Stimulated activated CD8-positive, alpha-beta memory T cell treated with anti-CD3 and anti-CD28 coated beads, Interleukin-15, amount 100 ng/mL, for 1 hour (primary cell): ENCODE results near the gene GPX4.

Source experiments
- DNase-seq: peaks from one replicate; pipeline ENCODE4 v3.0.0-alpha.2; 2020; ENCODE audit warnings: low read depth

The GPX4 gene

DNA sequence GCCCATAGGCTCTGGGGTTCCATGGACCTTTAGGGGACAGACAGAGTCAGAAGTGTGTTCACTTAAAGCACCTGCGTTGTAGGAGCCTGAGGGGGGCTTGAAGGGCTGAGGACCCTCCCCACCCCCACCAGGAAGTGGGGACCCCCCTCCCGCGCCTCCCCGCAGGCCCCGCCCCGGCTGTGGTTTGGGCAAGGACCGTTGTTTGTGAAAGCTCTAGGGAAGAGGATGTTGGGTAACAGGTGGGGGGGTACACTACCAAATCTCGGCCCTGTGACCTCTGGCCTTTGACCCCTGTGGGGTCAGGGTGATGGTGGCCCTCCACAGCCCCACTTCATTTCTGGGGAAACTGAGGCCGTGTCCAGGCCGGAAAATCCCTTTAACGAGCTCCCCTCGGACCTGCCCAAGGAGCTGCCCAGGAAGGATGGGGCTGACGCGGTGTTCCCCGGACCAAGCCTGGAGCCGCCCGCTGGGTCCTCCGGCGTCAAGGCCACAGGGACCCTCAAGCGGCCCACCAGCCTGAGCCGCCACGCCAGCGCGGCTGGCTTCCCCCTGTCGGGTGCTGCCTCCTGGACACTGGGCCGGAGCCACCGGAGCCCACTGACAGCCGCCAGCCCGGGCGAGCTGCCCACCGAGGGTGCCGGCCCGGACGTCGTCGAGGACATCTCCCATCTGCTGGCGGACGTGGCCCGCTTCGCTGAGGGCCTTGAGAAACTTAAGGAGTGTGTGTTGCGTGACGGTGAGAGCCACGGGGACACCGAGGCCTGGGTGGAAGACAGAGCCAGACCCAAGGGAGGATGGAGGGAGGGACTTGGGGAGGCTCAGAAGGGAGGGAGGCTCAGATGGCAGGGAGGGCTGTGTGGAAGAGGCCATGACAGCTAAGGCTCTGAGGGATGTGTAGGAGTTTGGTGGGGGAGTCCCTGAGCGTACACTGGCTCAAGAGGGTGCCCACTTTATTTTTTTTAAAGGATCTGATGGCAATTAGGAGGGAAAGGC is 35.5 kb upstream of the GPX4 start:
- no peak for DNase-seq

DNA sequence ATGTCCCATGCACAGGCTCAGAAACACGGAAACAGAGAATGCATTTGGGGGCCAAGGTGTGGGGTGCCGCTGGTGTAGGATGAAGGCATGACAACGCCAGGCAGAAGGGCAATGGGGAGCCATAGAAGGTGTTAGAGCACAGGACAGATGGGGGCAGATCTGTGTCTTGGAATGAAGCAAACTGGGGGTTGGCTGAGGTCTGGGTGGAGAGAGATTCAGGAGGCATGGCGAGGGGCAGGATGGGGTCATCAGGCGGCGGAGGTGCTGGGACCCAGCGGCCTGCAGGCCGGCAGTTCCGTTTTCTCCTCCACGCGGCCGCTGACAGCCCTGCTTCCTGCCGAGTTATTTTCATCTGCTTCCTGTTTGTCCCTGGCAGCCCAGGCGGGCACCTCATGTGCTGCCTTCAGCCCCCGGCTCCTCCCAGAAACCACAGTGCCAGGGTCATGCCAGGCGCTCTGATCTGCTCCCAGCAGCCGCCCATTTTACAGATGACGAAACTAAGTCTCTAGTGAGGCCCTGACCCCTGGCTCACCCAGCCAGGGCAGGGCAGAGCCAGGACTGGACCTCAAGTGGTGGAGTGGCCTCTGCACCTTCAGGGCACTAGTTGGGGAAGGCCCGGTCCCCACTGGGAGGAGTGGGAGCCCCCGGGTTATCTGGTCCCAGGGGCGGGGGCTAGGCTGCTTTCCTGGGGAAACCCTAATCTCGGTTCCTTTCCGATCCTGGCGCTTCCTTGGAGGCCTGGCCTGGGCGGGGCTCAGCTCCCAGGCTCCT is 34.6 kb upstream of the GPX4 start:
- DNase-seq = no peak

DNA sequence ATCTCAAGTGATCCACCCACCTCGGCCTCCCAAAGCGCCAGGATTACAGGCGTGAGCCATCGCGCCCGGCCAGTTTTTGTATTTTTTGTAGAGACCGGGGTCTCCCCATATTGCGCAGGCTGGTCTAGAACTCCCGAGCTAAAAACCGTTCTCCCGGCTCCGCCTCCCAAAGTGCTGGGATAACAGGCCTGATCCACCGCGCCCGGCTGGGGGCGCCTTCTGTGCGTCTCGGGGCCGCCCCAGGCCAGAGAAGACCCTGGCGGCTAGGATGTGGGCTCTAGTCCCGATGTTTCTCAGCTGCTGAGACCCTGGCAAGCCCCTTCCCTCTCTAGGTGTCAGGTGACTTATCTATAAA is 33.2 kb upstream of the GPX4 start:
- no peak for DNase-seq

DNA sequence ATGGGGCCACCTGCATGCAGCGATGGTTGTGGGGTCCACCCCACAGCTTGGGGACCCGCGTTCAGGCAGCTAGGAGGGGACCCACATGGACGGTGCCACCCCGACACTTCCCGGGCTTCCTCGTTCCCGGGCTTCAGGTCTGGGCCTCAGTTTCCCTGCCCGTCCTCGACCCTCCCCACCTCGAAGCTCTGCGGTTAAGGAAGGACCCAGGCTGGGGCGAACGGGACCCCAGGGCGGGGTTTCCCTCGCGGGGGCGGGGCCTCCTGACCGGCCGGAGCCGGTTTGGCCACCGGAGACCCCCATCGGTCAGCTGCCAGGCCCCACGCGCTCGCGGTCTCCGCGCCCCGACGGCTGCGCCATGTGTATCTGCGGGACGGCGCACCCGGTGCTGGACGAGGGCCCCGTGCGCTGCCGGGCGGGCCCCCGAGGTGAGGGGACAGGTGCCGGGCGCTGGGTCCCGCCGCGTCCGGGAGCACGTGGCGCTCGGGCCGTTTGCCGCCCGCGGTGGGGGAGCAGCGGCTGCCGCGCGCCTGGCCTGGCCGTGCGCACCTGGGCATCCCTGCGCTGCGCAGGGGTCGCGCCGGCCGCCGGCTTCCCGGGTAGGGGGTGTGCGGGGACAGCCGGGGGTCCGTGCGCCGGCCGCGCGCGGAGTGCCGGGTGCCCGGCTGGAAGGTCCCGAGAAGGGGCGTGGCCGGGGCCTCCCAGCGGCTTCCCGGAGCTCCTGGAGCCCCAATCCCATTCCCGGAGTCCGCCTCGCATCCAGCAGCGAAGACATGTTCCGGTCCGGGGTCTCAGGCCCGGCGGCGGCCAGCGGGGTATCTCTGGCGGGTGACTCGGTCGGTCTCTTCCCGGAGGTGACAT is 32.6 kb upstream of the GPX4 start:
- no peak for DNase-seq

DNA sequence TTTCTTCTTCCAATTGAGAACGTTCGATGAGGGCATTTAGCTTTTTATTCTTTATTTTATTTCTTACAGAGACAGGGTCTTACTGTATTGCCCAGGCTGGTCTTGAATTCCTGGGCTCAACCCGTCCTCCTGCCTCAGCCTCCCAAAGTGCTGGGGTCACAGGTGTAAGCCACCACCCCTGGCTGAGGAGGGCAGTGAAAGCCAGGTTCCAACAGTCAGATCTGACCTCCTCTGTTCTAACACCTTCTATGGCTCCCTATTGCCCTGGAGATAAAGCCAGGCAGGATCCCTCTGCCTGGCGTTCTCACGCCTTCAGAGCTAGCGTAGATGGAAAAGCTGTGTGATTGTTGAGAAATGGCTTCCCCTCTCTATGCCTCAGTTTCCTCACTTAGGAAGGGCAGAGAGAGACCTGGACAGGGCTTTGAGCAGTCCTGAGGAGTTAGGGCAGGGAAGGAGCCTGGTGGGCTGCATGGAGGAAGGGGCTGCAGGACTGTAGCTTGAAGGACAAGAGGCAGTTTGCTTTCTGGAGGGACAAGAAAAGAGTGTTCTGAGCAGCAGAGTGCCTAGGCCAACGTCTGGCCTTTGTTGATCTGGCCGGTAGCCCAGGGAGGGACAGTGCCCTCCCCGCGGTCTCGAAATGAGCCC is 31.3 kb upstream of the GPX4 start:
- no peak for DNase-seq

DNA sequence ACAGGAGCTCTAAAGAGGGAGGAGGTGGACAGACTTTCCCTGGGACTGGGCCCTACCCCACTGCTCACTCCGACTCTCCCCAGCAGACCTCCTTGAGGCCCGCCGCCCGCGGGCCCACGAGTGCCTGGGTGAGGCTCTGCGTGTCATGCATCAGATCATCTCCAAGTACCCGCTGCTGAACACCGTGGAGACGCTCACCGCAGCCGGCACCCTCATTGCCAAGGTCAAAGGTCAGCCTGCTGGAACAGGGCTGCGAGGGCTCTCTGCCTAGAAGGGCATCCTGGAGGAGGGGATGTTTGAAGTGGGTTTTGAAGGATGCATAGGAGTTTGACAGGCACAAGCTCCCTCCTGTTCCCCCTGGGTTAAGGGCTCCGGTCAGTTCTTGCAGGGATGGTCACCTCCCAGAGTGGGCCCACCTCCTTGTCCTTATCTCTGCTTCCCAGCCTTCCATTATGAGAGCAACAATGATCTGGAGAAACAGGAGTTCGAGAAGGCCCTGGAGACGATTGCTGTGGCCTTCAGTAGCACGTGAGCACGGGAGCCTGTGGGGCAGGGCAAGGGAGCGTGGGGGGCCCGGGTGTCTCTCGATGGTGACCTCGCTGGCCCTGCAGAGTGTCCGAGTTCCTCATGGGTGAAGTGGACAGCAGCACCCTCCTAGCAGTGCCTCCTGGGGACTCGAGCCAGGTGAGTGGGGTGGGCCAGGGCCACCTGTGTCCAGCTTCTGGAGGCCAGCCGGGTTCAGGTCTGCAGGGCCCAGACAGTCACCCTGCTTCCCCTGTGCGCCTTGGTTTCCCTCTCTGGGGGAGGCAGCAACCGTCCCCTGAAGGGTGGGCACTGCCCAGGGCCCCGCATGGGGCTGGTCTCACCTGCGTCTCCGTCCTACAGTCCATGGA is 30.5 kb upstream of the GPX4 start:
- DNase-seq = no peak

DNA sequence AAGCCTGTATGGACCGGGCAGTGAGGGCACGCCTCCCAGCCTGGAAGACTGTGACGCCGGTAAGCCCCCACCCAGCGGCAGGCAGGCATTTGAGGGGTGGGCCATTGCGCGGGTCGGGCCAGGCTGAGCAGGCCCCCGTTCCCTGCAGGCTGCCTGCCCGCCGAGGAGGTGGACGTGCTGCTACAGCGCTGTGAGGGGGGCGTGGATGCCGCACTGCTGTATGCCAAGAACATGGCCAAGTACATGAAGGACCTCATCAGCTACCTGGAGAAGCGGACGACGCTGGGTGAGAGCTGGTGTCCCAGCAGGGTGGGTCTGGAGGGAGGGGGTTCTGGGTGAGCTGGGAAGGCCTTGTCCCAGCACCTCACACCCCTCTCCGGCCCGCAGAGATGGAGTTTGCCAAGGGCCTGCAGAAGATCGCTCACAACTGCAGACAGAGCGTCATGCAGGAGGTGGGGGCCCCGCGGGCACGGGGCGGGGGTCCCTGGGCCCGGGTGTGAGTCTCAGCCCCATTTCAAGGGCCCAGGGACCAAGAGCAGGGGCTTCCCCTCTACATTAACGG is 29.8 kb upstream of the GPX4 start:
- DNase-seq = no peak

DNA sequence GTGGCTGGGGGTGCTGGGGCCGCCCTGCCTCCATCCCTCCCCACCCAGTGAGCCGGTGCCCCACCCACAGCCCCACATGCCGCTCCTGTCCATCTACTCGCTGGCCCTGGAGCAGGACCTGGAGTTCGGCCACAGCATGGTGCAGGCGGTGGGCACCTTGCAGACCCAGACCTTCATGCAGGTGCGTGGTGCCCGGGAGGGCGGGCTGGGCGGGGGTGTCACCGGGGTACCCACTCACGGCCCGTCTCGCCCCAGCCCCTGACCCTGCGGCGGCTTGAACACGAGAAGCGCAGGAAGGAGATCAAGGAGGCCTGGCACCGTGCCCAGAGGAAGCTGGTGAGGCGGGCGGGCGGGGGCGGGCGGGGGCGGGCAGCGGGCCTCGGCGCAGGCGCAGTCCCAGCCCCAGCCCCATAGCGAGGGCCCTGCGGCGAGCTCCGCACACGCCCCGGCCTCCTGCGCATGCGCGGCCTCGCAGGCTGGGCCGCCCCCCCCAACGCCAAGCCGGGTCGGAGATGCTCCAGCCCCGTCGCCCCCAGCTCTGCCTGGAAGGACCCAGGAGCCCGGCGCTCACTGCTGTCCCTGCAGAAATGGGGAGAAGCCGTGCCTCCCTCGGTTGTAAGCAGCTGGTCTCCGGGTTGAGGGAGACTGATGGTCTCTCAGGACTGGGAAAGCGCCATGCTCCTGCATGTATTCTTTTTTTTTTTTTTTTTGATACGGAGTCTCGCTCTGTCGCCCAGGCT is 29.1 kb upstream of the GPX4 start:
- peak; percentile 95 for DNase-seq

DNA sequence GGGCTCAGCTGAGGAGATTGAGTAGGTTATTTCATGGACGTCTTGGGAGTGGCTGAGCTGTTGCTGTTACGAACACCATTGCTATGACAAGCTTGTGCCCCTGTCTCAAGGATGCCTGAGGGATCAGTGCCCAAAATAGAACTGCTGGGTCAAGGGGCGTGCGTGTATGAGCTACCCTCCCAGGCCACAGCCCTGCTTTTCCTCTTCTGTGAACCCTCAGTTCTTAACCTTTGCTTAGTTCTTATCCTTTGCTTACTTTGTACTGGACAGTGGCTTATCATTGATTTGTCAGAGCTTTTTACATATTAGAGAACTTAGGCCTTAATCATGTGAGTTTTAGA is 27.8 kb upstream of the GPX4 start:
- DNase-seq = no peak

DNA sequence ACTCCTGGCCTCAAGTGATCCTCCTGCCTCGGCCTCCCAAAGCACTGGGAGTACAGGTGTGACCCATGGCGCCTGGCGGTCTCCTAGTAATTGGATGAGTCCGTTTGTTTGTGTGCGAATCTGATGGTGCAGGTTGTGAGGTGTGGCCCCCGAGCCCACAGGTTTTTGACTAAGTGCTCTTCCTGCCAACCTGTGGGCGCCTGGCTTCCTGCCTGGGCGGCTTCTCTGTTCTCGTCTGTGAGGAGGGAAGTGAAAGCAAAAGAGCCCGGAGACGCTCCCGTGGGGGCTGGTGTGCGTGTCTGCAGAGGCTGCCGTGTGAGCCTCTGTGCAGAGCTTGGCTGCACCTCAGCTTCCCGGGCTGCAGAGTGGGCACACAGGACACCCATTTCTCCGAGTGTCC is 26.8 kb upstream of the GPX4 start:
- peak; percentile 74 for DNase-seq

DNA sequence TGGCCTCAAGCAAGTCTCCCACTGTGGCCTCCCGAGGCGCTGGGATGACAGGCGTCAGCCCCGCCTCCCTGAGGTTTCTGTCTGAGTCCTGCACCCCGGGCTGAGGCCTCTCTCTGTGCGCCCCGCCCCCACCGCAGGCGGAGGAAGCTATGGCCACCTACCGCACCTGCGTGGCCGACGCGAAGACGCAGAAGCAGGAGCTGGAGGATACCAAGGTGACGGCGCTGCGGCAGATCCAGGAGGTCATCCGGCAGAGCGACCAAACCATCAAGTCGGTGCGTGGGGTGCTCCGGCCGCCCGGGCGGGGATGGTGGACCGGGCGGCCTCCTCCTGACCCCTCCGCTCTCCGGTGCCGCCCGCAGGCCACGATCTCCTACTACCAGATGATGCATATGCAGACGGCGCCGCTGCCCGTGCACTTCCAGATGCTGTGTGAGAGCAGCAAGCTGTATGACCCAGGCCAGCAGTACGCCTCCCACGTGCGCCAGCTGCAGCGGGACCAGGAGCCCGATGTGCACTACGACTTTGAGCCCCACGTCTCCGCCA is 24.2 kb upstream of the GPX4 start:
- no peak for DNase-seq

DNA sequence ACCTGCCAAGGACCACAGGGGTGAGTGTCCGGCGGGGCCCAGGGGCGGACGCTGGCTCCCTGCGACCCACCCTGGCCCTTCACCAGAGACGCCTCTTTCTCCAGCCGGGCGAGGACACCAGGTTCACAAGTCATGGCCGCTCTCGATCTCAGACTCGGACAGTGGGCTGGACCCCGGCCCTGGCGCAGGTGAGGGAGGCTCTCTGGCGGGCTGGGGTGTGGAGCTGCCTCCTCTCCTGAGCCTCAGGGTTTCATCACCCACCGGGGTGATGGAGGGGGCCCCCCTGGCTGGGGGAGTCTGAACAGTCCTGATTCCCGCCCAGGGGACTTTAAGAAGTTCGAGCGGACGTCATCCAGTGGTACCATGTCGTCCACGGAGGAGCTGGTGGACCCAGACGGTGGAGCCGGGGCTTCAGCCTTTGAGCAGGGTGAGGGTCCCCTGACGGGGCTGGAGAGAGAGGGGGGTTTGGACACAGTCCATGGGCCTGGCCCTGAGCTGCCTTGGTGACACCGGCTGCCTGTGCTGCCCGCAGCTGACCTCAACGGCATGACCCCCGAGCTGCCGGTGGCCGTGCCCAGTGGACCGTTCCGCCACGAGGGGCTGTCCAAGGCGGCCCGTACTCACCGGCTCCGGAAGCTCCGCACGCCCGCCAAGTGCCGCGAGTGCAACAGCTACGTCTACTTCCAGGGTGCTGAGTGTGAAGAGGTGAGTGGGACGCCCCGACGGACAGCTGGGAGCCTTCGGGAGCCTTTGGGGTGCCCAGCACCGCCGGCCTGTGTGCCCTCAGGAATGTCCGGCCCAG is 23.2 kb upstream of the GPX4 start:
- no peak for DNase-seq

DNA sequence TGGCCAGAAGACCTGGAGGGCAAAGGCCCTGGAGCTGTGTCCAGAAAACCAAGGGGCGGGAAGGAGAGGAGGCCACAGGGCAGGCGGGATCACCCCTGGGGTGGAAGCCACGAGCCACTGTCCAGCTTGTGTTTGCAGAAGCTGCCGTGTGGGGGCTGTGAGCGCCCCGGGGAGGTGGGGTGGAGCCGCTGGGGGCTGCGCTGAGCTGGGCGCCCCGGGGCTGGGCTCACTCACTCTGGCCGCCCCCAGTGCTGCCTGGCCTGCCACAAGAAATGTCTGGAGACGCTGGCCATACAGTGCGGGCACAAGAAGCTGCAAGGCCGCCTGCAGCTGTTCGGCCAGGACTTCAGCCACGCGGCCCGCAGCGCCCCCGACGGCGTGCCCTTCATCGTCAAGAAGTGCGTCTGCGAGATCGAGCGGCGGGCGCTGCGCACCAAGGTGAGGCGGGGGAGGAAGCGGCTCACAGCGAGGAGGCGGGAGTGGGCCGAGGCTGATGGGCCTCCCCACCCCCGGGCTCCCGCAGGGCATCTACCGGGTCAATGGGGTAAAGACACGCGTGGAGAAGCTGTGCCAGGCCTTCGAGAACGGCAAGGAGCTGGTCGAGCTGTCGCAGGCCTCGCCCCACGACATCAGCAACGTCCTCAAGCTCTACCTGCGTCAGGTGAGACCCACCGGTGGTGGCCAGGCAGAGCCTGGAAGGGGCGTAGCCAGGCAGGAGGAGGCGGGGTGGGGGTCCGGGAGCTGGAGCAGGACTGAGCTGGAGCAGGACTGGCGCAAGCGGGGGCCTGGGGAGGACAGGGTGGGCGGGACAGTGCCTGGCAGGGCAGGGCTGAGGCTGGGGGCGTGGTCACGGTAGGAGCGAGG is 22.3 kb upstream of the GPX4 start:
- DNase-seq = no peak

DNA sequence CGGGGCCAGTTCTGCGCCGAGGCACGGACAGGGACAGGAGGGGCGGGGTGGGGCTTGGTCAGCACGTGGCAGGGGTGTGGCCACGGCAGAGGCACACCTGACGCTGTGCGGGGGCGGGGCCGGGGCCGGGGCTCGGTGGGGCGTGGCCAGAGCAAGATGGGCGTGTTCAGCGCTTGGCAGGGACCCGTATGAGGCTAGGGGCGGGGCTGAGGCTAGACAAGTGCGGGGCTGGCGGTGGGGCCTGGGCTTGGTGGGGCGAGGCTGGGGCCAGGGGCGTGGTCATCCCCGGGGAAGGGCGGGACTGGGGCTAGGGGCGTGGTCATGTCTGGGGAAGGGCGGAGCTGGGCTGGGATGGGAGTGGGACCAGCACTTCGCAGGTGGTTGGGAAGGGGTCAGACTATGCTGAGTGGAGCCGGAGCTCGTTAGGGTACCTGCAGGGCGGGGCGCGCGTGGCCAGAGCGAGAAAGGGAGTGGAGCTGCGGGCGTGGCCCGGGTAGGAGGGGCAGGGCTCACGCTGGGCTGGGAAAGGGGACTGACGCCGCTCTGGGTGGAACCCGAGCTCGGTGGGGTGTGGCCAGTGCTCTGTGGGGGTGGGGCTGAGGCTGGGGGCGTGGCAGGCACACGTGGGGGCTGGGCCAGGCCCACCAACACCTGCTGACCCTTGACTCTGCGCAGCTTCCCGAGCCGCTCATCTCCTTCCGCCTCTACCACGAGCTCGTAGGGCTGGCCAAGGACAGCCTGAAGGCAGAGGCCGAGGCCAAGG is 21.4 kb upstream of the GPX4 start:
- DNase-seq = peak; percentile 59

DNA sequence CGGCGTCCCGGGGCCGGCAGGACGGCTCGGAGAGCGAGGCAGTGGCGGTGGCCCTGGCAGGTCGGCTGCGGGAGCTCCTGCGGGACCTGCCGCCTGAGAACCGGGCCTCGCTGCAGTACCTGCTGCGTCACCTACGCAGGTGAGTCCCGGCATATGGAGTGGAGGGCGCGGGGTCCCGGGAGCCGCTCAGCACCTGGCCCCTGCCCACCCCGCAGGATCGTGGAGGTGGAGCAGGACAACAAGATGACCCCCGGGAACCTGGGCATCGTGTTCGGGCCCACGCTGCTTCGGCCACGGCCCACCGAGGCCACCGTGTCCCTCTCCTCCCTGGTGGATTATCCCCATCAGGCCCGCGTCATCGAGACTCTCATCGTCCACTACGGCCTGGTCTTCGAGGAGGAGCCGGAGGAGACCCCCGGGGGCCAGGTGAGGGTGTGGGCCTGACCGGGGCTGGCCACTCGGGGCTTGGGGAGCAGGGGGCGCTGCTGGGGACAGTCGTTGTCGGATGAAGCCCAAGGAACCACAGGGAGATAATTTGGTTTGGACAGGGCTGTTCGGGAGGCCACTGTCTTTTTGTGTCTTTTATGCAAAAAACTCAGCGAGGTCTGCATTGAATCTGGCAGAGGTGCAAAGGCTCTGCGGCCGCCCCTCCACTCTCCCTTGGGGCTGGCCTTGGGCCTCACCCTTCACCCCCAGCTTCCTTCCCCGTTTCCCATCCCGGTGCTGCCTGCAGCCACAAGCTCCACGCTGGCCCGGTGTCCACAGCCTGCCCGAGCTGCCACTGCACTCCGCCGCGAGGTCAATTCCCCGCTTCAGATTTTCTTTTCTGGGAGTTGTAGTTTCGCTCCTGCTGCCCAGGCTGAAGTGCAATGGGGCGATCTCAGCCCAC is 20.6 kb upstream of the GPX4 start:
- no peak for DNase-seq
